SK-N-SH (cell line): ENCODE measurements around the gene MED19. TPM values are rescaled to one million over a fixed set of nuclear protein-coding genes. Genes with fewer than 3 reads are reported as not detected.
"Not testable (repeated sequence)": the region's sequence is repeated elsewhere in the genome, so short reads cannot be mapped to it uniquely, and the experiment has no call there.

ENCODE experiments used
- CTCF ChIA-PET: fragments of 300-600, 350-600 bp; formaldehyde crosslinking; extraction: SDS; loops from one replicate; lab custom pipeline; 2021; lab: Yijun Ruan, JAX
- POLR2A ChIA-PET: fragments of 350-600 bp; sonication (Branson Sonifier 250); formaldehyde crosslinking; extraction: SDS; loops from one replicate; lab custom pipeline; 2020; ENCODE audit warnings: antibody characterized with exemption, inconsistent platforms; lab: Yijun Ruan, JAX
- DNase-seq: peaks from one replicate; pipeline ENCODE4 v3.0.0; 2012
- H2AFZ ChIP-seq: fragments of 200-600 bp; sonication (generic); 2 replicates; pipeline ENCODE4 v1.8.1; 2016; ENCODE audit warnings: antibody characterized with exemption, mild to moderate bottlenecking, low read depth
- H3F3A ChIP-seq: fragments of 200-600 bp; sonication (generic); replicated peaks from 2 replicates; pipeline ENCODE3; 2016; ENCODE audit warnings: antibody characterized with exemption, mild to moderate bottlenecking; ENCODE audit not compliant: insufficient read depth
- H3K27ac ChIP-seq, 2 experiments: fragments of 200-500 bp in 1 of 2; fragments of 200-600 bp in 1 of 2; sonication (Bioruptor generic) in 1 of 2; sonication (generic), shearing (Covaris generic) in 1 of 2; 2 replicates each; pipeline versions ENCODE4 v1.5.1 to v1.6.1; 2014 to 2016; ENCODE audit warnings: low read depth in 2 of 2, inconsistent platforms in 1 of 2, low read length in 1 of 2, mild to moderate bottlenecking in 1 of 2, mixed read lengths in 1 of 2
- H3K27me3 ChIP-seq: fragments of 200-600 bp; sonication (generic), shearing (Covaris generic); 2 replicates; pipeline ENCODE4 v1.6.1; 2016; ENCODE audit warnings: mixed run types; ENCODE audit not compliant: insufficient read depth
- H3K36me3 ChIP-seq, 2 experiments: fragments of 200-500 bp in 1 of 2; fragments of 200-600 bp in 1 of 2; sonication (Bioruptor generic) in 1 of 2; sonication (generic) in 1 of 2; replicated peaks in 1 of 2; 2 replicates each; pipeline versions ENCODE3 to v1.5.1; 2014 to 2016; ENCODE audit warnings: low read length in 1 of 2, mild to moderate bottlenecking in 1 of 2; ENCODE audit not compliant: insufficient read depth in 2 of 2, control insufficient read depth in 1 of 2
- H3K4me1 ChIP-seq, 2 experiments: fragments of 200-500 bp in 1 of 2; fragments of 200-600 bp in 1 of 2; sonication (Bioruptor generic) in 1 of 2; sonication (generic), shearing (Covaris generic) in 1 of 2; 2 replicates each; pipeline versions ENCODE4 v1.5.1 to v1.6.1; 2014 to 2016; ENCODE audit warnings: low read depth in 1 of 2, low read length in 1 of 2, mixed run types in 1 of 2; ENCODE audit not compliant: insufficient read depth in 2 of 2, control insufficient read depth in 1 of 2
- H3K4me2 ChIP-seq: fragments of 200-600 bp; sonication (generic), shearing (Covaris generic); 2 replicates; pipeline ENCODE4 v1.6.1; 2017; ENCODE audit warnings: mixed run types
- H3K4me3 ChIP-seq, 2 experiments: fragments of 200-500 bp in 1 of 2; fragments of 200-600 bp in 1 of 2; sonication (Bioruptor generic) in 1 of 2; sonication (generic), shearing (Covaris generic) in 1 of 2; 2 replicates each; pipeline versions ENCODE4 v1.5.1 to v1.8.1; 2014 to 2016; ENCODE audit warnings: low read depth in 2 of 2, inconsistent platforms in 1 of 2, low read length in 1 of 2, mild to moderate bottlenecking in 1 of 2, mixed read lengths in 1 of 2, moderate library complexity in 1 of 2
- H3K79me2 ChIP-seq: fragments of 200-600 bp; sonication (generic); 2 replicates; pipeline ENCODE4 v1.8.1; 2017; ENCODE audit warnings: mild to moderate bottlenecking; ENCODE audit not compliant: insufficient read depth
- H3K9ac ChIP-seq: fragments of 200-600 bp; sonication (generic); 2 replicates; pipeline ENCODE4 v1.6.1; 2017; ENCODE audit warnings: mixed run types
- H3K9me2 ChIP-seq: fragments of 200-600 bp; sonication (generic); 2 replicates; pipeline ENCODE4 v1.6.1; 2017; ENCODE audit warnings: mixed run types
- H3K9me3 ChIP-seq: fragments of 200-600 bp; sonication (generic); 2 replicates; pipeline ENCODE4 v1.6.1; 2017; ENCODE audit warnings: mixed run types, mild to moderate bottlenecking, moderate library complexity
- H4K20me1 ChIP-seq: fragments of 200-600 bp; sonication (generic); 2 replicates; pipeline ENCODE4 v1.6.1; 2017; ENCODE audit warnings: mild to moderate bottlenecking, mixed run types; ENCODE audit not compliant: insufficient read depth
- CTCF ChIP-seq: fragments of 200-600 bp; sonication (generic); IDR thresholded peaks from 2 replicates; pipeline ENCODE4 v1.6.1; 2017; ENCODE audit warnings: antibody characterized with exemption, mild to moderate bottlenecking, moderate library complexity
- EZH2phosphoT487 ChIP-seq: fragments of 200-600 bp; sonication (generic); IDR thresholded peaks from 2 replicates; pipeline ENCODE4 v1.6.1; 2017; ENCODE audit warnings: low read depth, mixed run types, mild to moderate bottlenecking, antibody characterized with exemption, moderate library complexity, borderline replicate concordance
- FOSL2 ChIP-seq: IDR thresholded peaks from 2 replicates; pipeline ENCODE4 v1.4.0; 2012; ENCODE audit warnings: low read depth, mild to moderate bottlenecking, moderate library complexity, borderline replicate concordance
- FOXJ3 ChIP-seq: sonication (generic); formaldehyde crosslinking; IDR thresholded peaks from 2 replicates; pipeline ENCODE4 v1.5.1; 2020; ENCODE audit warnings: mild to moderate bottlenecking, missing genetic modification reagents
- FOXM1 ChIP-seq: IDR thresholded peaks from 2 replicates; pipeline ENCODE4 v1.4.0; 2012; ENCODE audit warnings: low read depth, mild to moderate bottlenecking
- NFIC ChIP-seq: IDR thresholded peaks from 2 replicates; pipeline ENCODE4 v1.4.0; 2012; ENCODE audit warnings: borderline replicate concordance
- RXRA ChIP-seq: IDR thresholded peaks from 2 replicates; pipeline ENCODE4 v1.4.0; 2012; ENCODE audit warnings: low read depth, mild to moderate bottlenecking, borderline replicate concordance
- SIN3A ChIP-seq: IDR thresholded peaks from 2 replicates; pipeline ENCODE4 v1.6.1; 2012; ENCODE audit warnings: low read depth, mild to moderate bottlenecking, low read length, moderate library complexity, borderline replicate concordance
- TCF12 ChIP-seq: IDR thresholded peaks from 2 replicates; pipeline ENCODE4 v1.4.0; 2012
- USF1 ChIP-seq: IDR thresholded peaks from 2 replicates; pipeline ENCODE4 v1.4.0; 2012; ENCODE audit warnings: low read depth, borderline replicate concordance
- WGBS: methylation state at CpG from one replicate; pipeline ENCODE4 v1.1.6; 2017; ENCODE audit warnings: low lambda C conversion rate; 5-methylcytosine and 5-hydroxymethylcytosine counted together
- polyA plus RNA-seq, 3 experiments: library from polyadenylated mRNA; depleted of rRNA; stranded (reverse); fragments of >200 nt; gene quantifications; 2 replicates each; pipeline ENCODE4 v1.2.3, GENCODE V29; 2012

The MED19 gene
- polyA plus RNA-seq, 1 of the 3 experiments (the other 2 are of a cell fraction), result 38.7 TPM

GRCh38 chr11:57727185-57727584, 15.2 kb upstream of the MED19 start:
- Histone ChIP-seq H3K9ac (no peak overlapping the region), H3K4me2 (no peak overlapping the region), H3K4me3 (no peak overlapping the region), H3K36me3 (peaks cover 5 to 17% of the 10 kb centered on the region in 2 experiments), H3K9me3 (no peaks in the 10 kb centered on the region), H4K20me1 (peaks cover 13% of the 10 kb centered on the region; the same call in 1 of the 2 replicates), H2AFZ (no peak overlapping the region), H3F3A (peaks cover 6% of the 10 kb centered on the region), H3K27me3 (no peaks in the 10 kb centered on the region), H3K4me1 (no peaks in the 10 kb centered on the region), H3K9me2 (no peaks in the 10 kb centered on the region), H3K79me2 (peaks cover 95% of the 10 kb centered on the region), H3K27ac (no peak overlapping the region)
- DNase-seq, result no peak
- TF ChIP-seq CTCF (no peak), TCF12 (no peak), FOSL2 (no peak), SIN3A (no peak), NFIC (no peak), USF1 (no peak), FOXJ3 (CRISPR knock-in tag) (no peak), FOXM1 (no peak), RXRA (no peak), EZH2phosphoT487 (no peak)
- ChIA-PET POLR2A (no interaction called here), CTCF (interaction anchor here (0.7 to 1.5 kb wide), 2 partner anchors 17 to 74 kb away, joined by 3 to 5 read pairs; no protein-coding TSS in a partner anchor)
- WGBS, result 71% methylated on average over 2 of the region's 2 CpGs

- WGBS, result no CpG with 5 or more reads among the region's 34 CpGs
- H3K4me2 ChIP-seq, H3K9me3 ChIP-seq, POLR2A ChIA-PET, H3K4me1 ChIP-seq, H4K20me1 ChIP-seq, H3K27ac ChIP-seq, CTCF ChIA-PET, H3K27me3 ChIP-seq, H3K4me3 ChIP-seq, DNase-seq, H3F3A ChIP-seq, H3K9me2 ChIP-seq, H2AFZ ChIP-seq, H3K9ac ChIP-seq: not testable (repeated sequence)
- peaks cover 0 to 14% of the 10 kb centered on the region in 2 experiments for H3K36me3 ChIP-seq
- H3K79me2 ChIP-seq, result peaks cover 82% of the 10 kb centered on the region
Observed at GRCh38 chr11:57716726-57717125, 4.7 kb upstream of the MED19 start.
